Caco-2 (cell line): Measurements from ENCODE around the gene TMTC2. TPM values are rescaled to one million over a fixed set of nuclear protein-coding genes. Genes with fewer than 3 reads are reported as not detected.

Experiments used
- BruUV-seq: library from RNA; stranded (reverse); fragments of 400-500 nt; replicated peaks from 2 replicates; lab custom pipeline; 2021; lab: Mats Ljungman, UMichigan
- CTCF ChIA-PET: fragments of 300-600 bp; sonication (Branson Sonifier 250); formaldehyde crosslinking; loops from one replicate; lab custom pipeline; 2022; ENCODE audit warnings: antibody characterized with exemption; lab: Charles Lee
- POLR2A ChIA-PET: fragments of 300-600 bp; sonication (Branson Sonifier 250); formaldehyde crosslinking; loops from one replicate; lab custom pipeline; 2022; ENCODE audit warnings: antibody characterized with exemption; lab: Charles Lee
- DNase-seq, 2 experiments: peaks; one replicate each; pipeline versions ENCODE4 v3.0.0 to v3.0.0-alpha.2; 2020 to 2022
- H3K27me3 ChIP-seq: replicated peaks from 2 replicates; pipeline ENCODE4 v1.6.0; 2011; ENCODE audit warnings: low read length; ENCODE audit not compliant: control insufficient read depth, insufficient read depth
- H3K36me3 ChIP-seq: 2 replicates; pipeline ENCODE4 v1.5.1; 2011; ENCODE audit warnings: low read length; ENCODE audit not compliant: control insufficient read depth, insufficient read depth
- H3K4me1 ChIP-seq: fragments of 250-450 bp; sonication (Bioruptor Pico); 2 replicates; pipeline ENCODE4 v1.5.1; 2020; ENCODE audit warnings: mild to moderate bottlenecking
- H3K4me3 ChIP-seq: 2 replicates; pipeline ENCODE4 v1.5.1; 2011; ENCODE audit warnings: low read depth, mild to moderate bottlenecking, control low read depth, low read length
- H3K9me3 ChIP-seq: fragments of 250-450 bp; sonication (Bioruptor Pico); 2 replicates; pipeline ENCODE4 v1.5.1; 2020; ENCODE audit warnings: mild to moderate bottlenecking, moderate library complexity
- H3K27ac Mint-ChIP-seq: one replicate; pipeline ENCODE4 v1.8.0; 2022; ENCODE audit warnings: mixed read lengths; ENCODE audit not compliant: unreplicated experiment
- H3K27me3 Mint-ChIP-seq: one replicate; pipeline ENCODE4 v1.8.0; 2022; ENCODE audit warnings: mixed read lengths; ENCODE audit not compliant: insufficient read depth, unreplicated experiment
- H3K36me3 Mint-ChIP-seq: one replicate; pipeline ENCODE4 v1.8.0; 2022; ENCODE audit warnings: mild to moderate bottlenecking, mixed read lengths; ENCODE audit not compliant: insufficient read depth, unreplicated experiment
- H3K4me1 Mint-ChIP-seq: one replicate; pipeline ENCODE4 v1.8.0; 2022; ENCODE audit warnings: low read depth, mixed read lengths; ENCODE audit not compliant: unreplicated experiment
- H3K4me3 Mint-ChIP-seq: one replicate; pipeline ENCODE4 v1.8.0; 2022; ENCODE audit warnings: mild to moderate bottlenecking, moderate library complexity, mixed read lengths; ENCODE audit not compliant: unreplicated experiment
- H3K9me3 Mint-ChIP-seq: one replicate; pipeline ENCODE4 v1.8.0; 2022; ENCODE audit warnings: mixed read lengths; ENCODE audit not compliant: unreplicated experiment
- CTCF ChIP-seq, 2 experiments: fragments of 200-600 bp in 1 of 2; IDR thresholded peaks; 1 replicate in 1 of 2; 2 replicates in 1 of 2; pipeline versions ENCODE4 v1.5.1 to v1.8.0; 2011 to 2022; ENCODE audit warnings: antibody characterized with exemption in 1 of 2, control low read depth in 1 of 2, inconsistent platforms in 1 of 2, low read depth in 1 of 2, low read length in 1 of 2, mild to moderate bottlenecking in 1 of 2, moderate library complexity in 1 of 2; ENCODE audit not compliant: insufficient read depth in 1 of 2, severe bottlenecking in 1 of 2, unreplicated experiment in 1 of 2
- intact Hi-C: fragments of 100-400 bp; cut with micrococcal nuclease; formaldehyde crosslinking; loops from one replicate; pipeline ENCODE4 v1.10.0; 2022; ENCODE audit not compliant: unreplicated experiment
- total RNA-seq: library from RNA; stranded (reverse); gene quantifications from 2 replicates; pipeline ENCODE4 v1.2.3, GENCODE V29; 2022

Gene TMTC2
- total RNA-seq, 1 experiment from 2014 or later, result 2.2 TPM

- H3K9me3 ChIP-seq, result no peaks in the 10 kb centered on the region
- Mint-ChIP-seq H3K4me1 (peaks cover 3% of the 10 kb centered on the region), H3K36me3 (no peaks in the 10 kb centered on the region), H3K27me3 (no peaks in the 10 kb centered on the region), H3K9me3 (peaks cover 23% of the 10 kb centered on the region), H3K4me3 (no peak overlapping the region), H3K27ac (no peak overlapping the region)
- no peaks in the 10 kb centered on the region for H3K4me1 ChIP-seq
- POLR2A ChIA-PET, result no interaction called here
- no peak overlapping the region for H3K4me3 ChIP-seq
- H3K36me3 ChIP-seq, result no peaks in the 10 kb centered on the region
- CTCF ChIA-PET, result no interaction called here
- H3K27me3 ChIP-seq, result no peaks in the 10 kb centered on the region
- no TSS peak for BruUV-seq
- no peak for DNase-seq
- intact Hi-C loops, result no loop called here
- TF ChIP-seq CTCF (IDR thresholded peaks at IDR 0.05; ENCODE audit: insufficient read depth in 1 of 2, low read depth in 1 of 2, low read length in 1 of 2, severe bottlenecking in 1 of 2, unreplicated experiment in 1 of 2), result no peak
These were observed 316.3 kb downstream of the TMTC2 start for GRCh38 chr12:83003026-83003425.

GRCh38 chr12:83005534-83006197 lies 319.0 kb downstream of the TMTC2 start:
- intact Hi-C loops, result loop anchor here (2.0 kb wide), 1 partner anchor 1497 kb away; no protein-coding TSS in a partner anchor
- no peaks in the 10 kb centered on the region for H3K4me1 Mint-ChIP-seq
- H3K27ac Mint-ChIP-seq, result no peak overlapping the region
- H3K36me3 ChIP-seq, result no peaks in the 10 kb centered on the region
- no peak overlapping the region for H3K4me3 ChIP-seq
- no peaks in the 10 kb centered on the region for H3K27me3 Mint-ChIP-seq
- no peaks in the 10 kb centered on the region for H3K4me1 ChIP-seq
- ChIA-PET CTCF (no interaction called here), POLR2A (no interaction called here)
- no peak overlapping the region for H3K4me3 Mint-ChIP-seq
- BruUV-seq, result no TSS peak
- no peaks in the 10 kb centered on the region for H3K36me3 Mint-ChIP-seq
- no peak for TF ChIP-seq CTCF (IDR thresholded peaks at IDR 0.05; ENCODE audit: insufficient read depth in 1 of 2, low read depth in 1 of 2, low read length in 1 of 2, severe bottlenecking in 1 of 2, unreplicated experiment in 1 of 2)
- H3K9me3 Mint-ChIP-seq, result peaks cover 49% of the 10 kb centered on the region
- peaks cover 6% of the 10 kb centered on the region for H3K9me3 ChIP-seq
- no peak for DNase-seq
- no peaks in the 10 kb centered on the region for H3K27me3 ChIP-seq

GRCh38 chr12:83008703-83009102 lies 322.0 kb downstream of the TMTC2 start:
- H3K27ac Mint-ChIP-seq, result no peak overlapping the region
- no peak for TF ChIP-seq CTCF (IDR thresholded peaks at IDR 0.05; ENCODE audit: insufficient read depth in 1 of 2, low read depth in 1 of 2, low read length in 1 of 2, severe bottlenecking in 1 of 2, unreplicated experiment in 1 of 2)
- no peaks in the 10 kb centered on the region for H3K4me1 Mint-ChIP-seq
- DNase-seq, result no peak
- H3K4me3 Mint-ChIP-seq, result no peak overlapping the region
- H3K27me3 ChIP-seq, result no peaks in the 10 kb centered on the region
- H3K36me3 ChIP-seq, result no peaks in the 10 kb centered on the region
- ChIA-PET CTCF (no interaction called here), POLR2A (no interaction called here)
- peaks cover 8% of the 10 kb centered on the region for H3K9me3 ChIP-seq
- H3K4me1 ChIP-seq, result no peaks in the 10 kb centered on the region
- intact Hi-C loops, result no loop called here
- no peaks in the 10 kb centered on the region for H3K36me3 Mint-ChIP-seq
- H3K9me3 Mint-ChIP-seq, result peaks cover 51% of the 10 kb centered on the region
- H3K4me3 ChIP-seq, result no peak overlapping the region
- no TSS peak for BruUV-seq
- H3K27me3 Mint-ChIP-seq, result no peaks in the 10 kb centered on the region
